PC-3 (cell line): ENCODE data around the gene TBC1D9. TPM values are rescaled to one million over a fixed set of nuclear protein-coding genes. Genes with fewer than 3 reads are reported as not detected.

Experiments used
- ATAC-seq: fragments of 200-7000 bp; cut with Tn5 transposase; 2 replicates; pipeline ENCODE4 v1.9.1; 2020; ENCODE audit warnings: mild to moderate bottlenecking, moderate library complexity
- BruUV-seq: library from RNA; stranded (reverse); fragments of 400-500 nt; replicated peaks from 2 replicates; lab custom pipeline; 2021; lab: Mats Ljungman, UMichigan
- CTCF ChIA-PET: fragments of 300-600 bp; sonication (Branson Sonifier 250); formaldehyde crosslinking; loops from one replicate; lab custom pipeline; 2022; ENCODE audit warnings: antibody characterized with exemption; lab: Charles Lee
- POLR2A ChIA-PET: fragments of 300-600 bp; sonication (Branson Sonifier 250); formaldehyde crosslinking; loops from one replicate; lab custom pipeline; 2022; ENCODE audit warnings: antibody characterized with exemption; ENCODE audit not compliant: unreplicated experiment; lab: Charles Lee
- DNase-seq: peaks from one replicate; pipeline ENCODE4 v3.0.0-alpha.2; 2015
- H2AFZ ChIP-seq: fragments of 300-600 bp; sonication (generic); 2 replicates; pipeline ENCODE4 v1.6.0; 2016; ENCODE audit warnings: antibody characterized with exemption, low read length
- H3F3A ChIP-seq: fragments of 300-600 bp; sonication (generic); one replicate; pipeline ENCODE4 v1.6.0; 2017; ENCODE audit warnings: antibody characterized with exemption, low read length, control low read depth, mild to moderate bottlenecking; ENCODE audit not compliant: unreplicated experiment
- H3K27ac ChIP-seq: fragments of 300-600 bp; sonication (generic); 2 replicates; pipeline ENCODE4 v1.5.1; 2016; ENCODE audit warnings: mild to moderate bottlenecking, low read length
- H3K27me3 ChIP-seq: fragments of 300-600 bp; sonication (generic); 2 replicates; pipeline ENCODE4 v1.6.1; 2016; ENCODE audit warnings: low read length, mixed read lengths
- H3K36me3 ChIP-seq: fragments of 300-600 bp; sonication (generic); 2 replicates; pipeline ENCODE4 v1.6.1; 2016; ENCODE audit warnings: low read depth, mixed run types, low read length, mixed read lengths
- H3K4me1 ChIP-seq: fragments of 300-600 bp; sonication (generic); 2 replicates; pipeline ENCODE4 v1.5.1; 2016; ENCODE audit warnings: low read length; ENCODE audit not compliant: insufficient read depth
- H3K4me2 ChIP-seq: fragments of 300-600 bp; sonication (generic); 2 replicates; pipeline ENCODE4 v1.6.0; 2016; ENCODE audit warnings: low read length
- H3K4me3 ChIP-seq: fragments of 300-600 bp; sonication (generic); 2 replicates; pipeline ENCODE4 v1.5.1; 2016; ENCODE audit warnings: mild to moderate bottlenecking, low read length, mixed read lengths
- H3K79me2 ChIP-seq: fragments of 300-600 bp; sonication (generic); 2 replicates; pipeline ENCODE4 v1.6.1; 2017; ENCODE audit warnings: low read length, mixed read lengths
- H3K9ac ChIP-seq: fragments of 300-600 bp; sonication (generic); 2 replicates; pipeline ENCODE4 v1.6.0; 2016; ENCODE audit warnings: mild to moderate bottlenecking, low read length
- H3K9me2 ChIP-seq: fragments of 300-600 bp; sonication (generic); replicated peaks from 2 replicates; pipeline ENCODE4 v1.6.1; 2016; ENCODE audit warnings: mixed run types, low read length, mixed read lengths
- H3K9me3 ChIP-seq: fragments of 300-600 bp; sonication (generic); 2 replicates; pipeline ENCODE4 v1.6.1; 2016; ENCODE audit warnings: low read length, mixed read lengths
- H4K20me1 ChIP-seq: fragments of 300-600 bp; sonication (generic); 2 replicates; pipeline ENCODE4 v1.6.1; 2016; ENCODE audit warnings: low read length, mixed read lengths
- EZH2 ChIP-seq: fragments of 300-600 bp; sonication (generic); IDR thresholded peaks from one replicate; pipeline ENCODE4 v1.6.1; 2017; ENCODE audit warnings: antibody characterized with exemption, mild to moderate bottlenecking, low read length; ENCODE audit not compliant: unreplicated experiment
- EZH2phosphoT487 ChIP-seq: fragments of 300-600 bp; sonication (generic); IDR thresholded peaks from 2 replicates; pipeline ENCODE4 v1.6.1; 2018; ENCODE audit warnings: mild to moderate bottlenecking, antibody characterized with exemption, low read length, borderline replicate concordance
- intact Hi-C: fragments of 100-400 bp; cut with micrococcal nuclease; formaldehyde crosslinking; loops from 2 replicates; pipeline ENCODE4 v1.9.0; 2023
- total RNA-seq: library from RNA; depleted of rRNA; stranded (reverse); fragments of >200 nt; gene quantifications from 2 replicates; pipeline ENCODE4 v1.2.3, GENCODE V29; 2014
- TF ChIP-seq, protein P1 (sequence below): fragments of 300-600 bp; sonication (generic); conservative IDR thresholded peaks from 2 replicates; pipeline ENCODE4 v1.5.1; 2017; ENCODE audit warnings: antibody characterized with exemption, low read depth, mild to moderate bottlenecking, low read length

TBC1D9 gene
- total RNA-seq, 1 experiment from 2014 or later, result 11.2 TPM

DNA sequence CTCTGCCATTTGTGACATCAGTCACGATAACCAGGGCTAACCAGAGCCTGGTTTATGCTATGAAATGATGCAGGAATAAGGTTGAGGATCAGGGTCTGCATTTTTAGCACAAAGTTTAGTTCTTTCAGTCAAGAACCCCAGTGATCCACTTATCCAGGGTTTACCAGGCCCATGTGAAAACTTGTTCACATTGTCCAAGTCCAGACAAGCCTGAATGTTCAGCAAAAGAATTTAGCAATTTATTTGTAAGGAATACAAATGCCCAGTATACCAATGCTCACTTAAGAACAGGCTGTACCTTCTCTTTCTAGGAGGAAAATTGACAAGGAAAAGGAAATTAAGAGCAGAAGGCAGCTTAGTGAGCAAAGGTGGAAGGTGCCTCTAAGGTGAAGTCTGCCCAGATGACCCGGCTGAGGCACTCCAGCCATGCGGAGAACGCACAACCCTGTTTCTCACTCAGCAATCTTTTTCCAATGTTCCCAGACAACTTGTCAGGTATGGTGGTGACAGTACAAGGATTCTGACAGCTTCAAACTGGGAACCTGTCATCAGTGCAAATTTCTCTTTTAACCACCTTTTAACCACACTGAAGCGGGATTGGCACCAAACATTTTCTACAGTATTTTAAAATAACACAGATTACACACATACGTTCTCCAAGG, 54.0 kb downstream of the TBC1D9 start:
- Histone ChIP-seq H3K4me3 (no peak overlapping the region), H3K36me3 (no peaks in the 10 kb centered on the region), H4K20me1 (no peaks in the 10 kb centered on the region), H3K9me3 (no peaks in the 10 kb centered on the region), H3K27me3 (no peaks in the 10 kb centered on the region), H2AFZ (no peak overlapping the region), H3K4me1 (no peaks in the 10 kb centered on the region), H3F3A (no peaks in the 10 kb centered on the region), H3K4me2 (no peak overlapping the region), H3K9ac (no peak overlapping the region), H3K9me2 (no peaks in the 10 kb centered on the region), H3K27ac (no peak overlapping the region), H3K79me2 (no peaks in the 10 kb centered on the region)
- POLR2A ChIA-PET, result no interaction called here
- no peak for DNase-seq
- intact Hi-C loops, result no loop called here
- CTCF ChIA-PET, result interaction anchor here (0.6 kb wide), 1 partner anchor 38 kb away, joined by 4 read pairs; no protein-coding TSS in a partner anchor
- ATAC-seq, result no peak
- no TSS peak for BruUV-seq
- TF ChIP-seq EZH2phosphoT487 (no peak), EZH2 (no peak)
- TF ChIP-seq, protein P1, sequence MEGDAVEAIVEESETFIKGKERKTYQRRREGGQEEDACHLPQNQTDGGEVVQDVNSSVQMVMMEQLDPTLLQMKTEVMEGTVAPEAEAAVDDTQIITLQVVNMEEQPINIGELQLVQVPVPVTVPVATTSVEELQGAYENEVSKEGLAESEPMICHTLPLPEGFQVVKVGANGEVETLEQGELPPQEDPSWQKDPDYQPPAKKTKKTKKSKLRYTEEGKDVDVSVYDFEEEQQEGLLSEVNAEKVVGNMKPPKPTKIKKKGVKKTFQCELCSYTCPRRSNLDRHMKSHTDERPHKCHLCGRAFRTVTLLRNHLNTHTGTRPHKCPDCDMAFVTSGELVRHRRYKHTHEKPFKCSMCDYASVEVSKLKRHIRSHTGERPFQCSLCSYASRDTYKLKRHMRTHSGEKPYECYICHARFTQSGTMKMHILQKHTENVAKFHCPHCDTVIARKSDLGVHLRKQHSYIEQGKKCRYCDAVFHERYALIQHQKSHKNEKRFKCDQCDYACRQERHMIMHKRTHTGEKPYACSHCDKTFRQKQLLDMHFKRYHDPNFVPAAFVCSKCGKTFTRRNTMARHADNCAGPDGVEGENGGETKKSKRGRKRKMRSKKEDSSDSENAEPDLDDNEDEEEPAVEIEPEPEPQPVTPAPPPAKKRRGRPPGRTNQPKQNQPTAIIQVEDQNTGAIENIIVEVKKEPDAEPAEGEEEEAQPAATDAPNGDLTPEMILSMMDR, result no peak

DNA sequence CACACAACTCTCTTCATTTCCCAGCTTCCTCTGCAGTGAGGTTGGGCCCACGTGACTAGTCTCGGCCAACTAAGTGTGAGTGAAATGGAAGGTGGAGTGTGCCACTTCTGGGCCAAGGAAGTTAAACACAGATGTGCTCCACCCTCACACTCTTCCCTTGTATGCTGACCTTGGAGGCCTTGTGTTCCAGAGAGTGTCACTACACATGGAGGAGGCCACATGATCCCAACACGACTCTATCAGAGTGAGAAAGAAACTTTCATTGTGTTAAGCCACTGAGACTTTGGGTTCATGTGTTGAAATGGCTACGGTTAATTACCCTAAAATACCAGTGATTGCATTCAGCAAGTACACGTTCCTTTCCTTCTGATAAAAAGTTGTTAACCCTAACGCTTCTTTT, 55.1 kb downstream of the TBC1D9 start:
- Histone ChIP-seq H4K20me1 (no peaks in the 10 kb centered on the region), H3K4me2 (no peak overlapping the region), H3K27ac (no peak overlapping the region), H3K4me1 (no peaks in the 10 kb centered on the region), H3K36me3 (no peaks in the 10 kb centered on the region), H3K9me2 (no peaks in the 10 kb centered on the region), H3F3A (no peaks in the 10 kb centered on the region), H3K79me2 (no peaks in the 10 kb centered on the region), H2AFZ (no peak overlapping the region), H3K9me3 (no peaks in the 10 kb centered on the region), H3K9ac (no peak overlapping the region), H3K4me3 (no peak overlapping the region), H3K27me3 (no peaks in the 10 kb centered on the region)
- TF ChIP-seq EZH2 (no peak), EZH2phosphoT487 (no peak)
- TF ChIP-seq, protein P1, result no peak
- ChIA-PET POLR2A (no interaction called here), CTCF (no interaction called here)
- intact Hi-C loops, result no loop called here
- DNase-seq (no peak), ATAC-seq (no peak)
- no TSS peak for BruUV-seq

DNA sequence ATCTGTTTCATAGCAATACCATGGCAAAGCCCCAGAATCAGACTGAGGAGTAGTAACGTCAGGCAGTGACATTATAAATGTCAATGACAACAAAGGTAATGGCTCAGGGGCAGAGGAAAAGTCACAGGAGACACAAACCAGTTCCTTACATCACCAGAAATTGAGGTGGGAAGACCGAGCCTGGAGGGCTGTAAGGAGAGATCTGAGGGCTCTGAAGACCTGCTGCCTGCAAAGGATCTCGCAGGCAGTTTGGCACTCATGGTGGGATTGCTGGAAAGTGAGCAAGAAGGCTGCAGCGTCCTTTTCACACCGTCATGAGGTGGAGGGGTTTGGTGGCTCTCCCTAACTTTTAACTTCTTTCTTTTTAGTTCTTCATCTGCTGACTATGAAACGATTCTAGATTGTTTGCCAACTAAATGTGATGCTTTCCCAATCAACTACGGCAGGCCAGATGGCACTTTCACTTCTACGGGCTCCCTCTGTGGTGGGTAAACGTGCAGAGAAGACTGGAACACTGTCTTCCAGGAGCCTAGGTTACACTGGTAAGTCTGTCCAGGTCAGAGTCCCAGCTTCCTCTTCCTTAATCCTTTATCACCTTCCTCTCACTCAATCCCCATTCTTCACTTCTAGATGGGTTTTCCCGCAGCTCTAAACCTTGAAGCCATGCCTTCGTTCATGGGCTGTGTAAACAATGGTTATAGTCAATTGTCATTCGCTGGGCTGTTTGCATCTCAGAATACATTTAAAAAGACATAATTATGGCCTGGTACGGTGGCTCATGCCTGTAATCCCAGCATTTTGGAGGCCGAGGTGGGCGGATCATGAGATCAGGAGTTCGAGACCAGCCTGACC, 58.2 kb downstream of the TBC1D9 start:
- no peaks in the 10 kb centered on the region for H4K20me1 ChIP-seq
- no peak overlapping the region for H3K4me3 ChIP-seq
- ATAC-seq, result no peak
- TF ChIP-seq, protein P1, result no peak
- TF ChIP-seq EZH2, result no peak
- TF ChIP-seq EZH2phosphoT487, result no peak
- POLR2A ChIA-PET, result no interaction called here
- no peak for DNase-seq
- H3K79me2 ChIP-seq, result no peaks in the 10 kb centered on the region
- no peak overlapping the region for H2AFZ ChIP-seq
- no peaks in the 10 kb centered on the region for H3K4me1 ChIP-seq
- BruUV-seq, result no TSS peak
- H3K9ac ChIP-seq, result no peak overlapping the region
- no peaks in the 10 kb centered on the region for H3K9me3 ChIP-seq
- intact Hi-C loops, result no loop called here
- no peaks in the 10 kb centered on the region for H3K9me2 ChIP-seq
- H3K4me2 ChIP-seq, result no peak overlapping the region
- no peaks in the 10 kb centered on the region for H3K27me3 ChIP-seq
- H3K27ac ChIP-seq, result no peak overlapping the region
- H3F3A ChIP-seq, result no peaks in the 10 kb centered on the region
- no peaks in the 10 kb centered on the region for H3K36me3 ChIP-seq
- CTCF ChIA-PET, result no interaction called here
